Body of pancreas (tissue), 4 donors: Measurements from ENCODE around the gene BCL2L15. TPM values are rescaled to one million over a fixed set of nuclear protein-coding genes. Genes with fewer than 3 reads are reported as not detected.
"Not testable (repeated sequence)": the region's sequence is repeated elsewhere in the genome, so short reads cannot be mapped to it uniquely, and the experiment has no call there.

ENCODE experiments used
- ATAC-seq: fragments of 150-250 bp; one replicate; pipeline ENCODE4 v1.9.1; 2016
- DNase-seq, 4 donors: peaks; one replicate each; pipeline ENCODE4 v3.0.0-alpha.2; 2019
- H3K27ac ChIP-seq, 4 donors: fragments of 200-600 bp; sonication (generic); 1 replicate in 3 of 4; 2 replicates in 1 of 4; pipeline versions ENCODE4 v1.5.1 to v1.6.1; 2016 to 2019; ENCODE audit warnings: mild to moderate bottlenecking in 1 of 4, mixed read lengths in 1 of 4, moderate library complexity in 1 of 4
- H3K27me3 ChIP-seq, 2 donors: fragments of 200-600 bp; sonication (generic); one replicate each; pipeline ENCODE4 v1.6.0; 2016; ENCODE audit warnings: mild to moderate bottlenecking in 1 of 2
- H3K36me3 ChIP-seq, 2 donors: fragments of 200-600 bp; sonication (generic); replicated peaks in 1 of 2; 2 replicates each; pipeline ENCODE4 v1.5.1; 2016; ENCODE audit warnings: low read depth in 2 of 2; ENCODE audit not compliant: insufficient read depth in 1 of 2
- H3K4me1 ChIP-seq: fragments of 200-600 bp; sonication (generic); one replicate; pipeline ENCODE4 v1.6.0; 2016
- H3K4me3 ChIP-seq, 2 donors: fragments of 200-600 bp; sonication (generic); 1 replicate in 1 of 2; 2 replicates in 1 of 2; pipeline ENCODE4 v1.5.1; 2016 to 2019
- H3K9me3 ChIP-seq, 3 donors: fragments of 200-600 bp; sonication (generic); 1 replicate in 2 of 3; 2 replicates in 1 of 3; pipeline ENCODE4 v1.5.1; 2016
- CTCF ChIP-seq, 7 experiments: fragments of 450-650 bp in 4 of 7; fragments of 200-600 bp in 3 of 7; sonication (generic) in 3 of 7; IDR thresholded peaks; one replicate each; pipeline ENCODE4 v1.5.1; 2016 to 2019; ENCODE audit warnings: antibody characterized with exemption in 7 of 7
- POLR2A ChIP-seq, 3 donors: fragments of 450-650 bp; IDR thresholded peaks; one replicate each; pipeline ENCODE4 v1.6.1; 2016; ENCODE audit warnings: antibody characterized with exemption in 3 of 3, mild to moderate bottlenecking in 2 of 3
- WGBS, 2 donors: methylation state at CpG; one replicate each; pipeline ENCODE4 v1.1.5; 2017; 5-methylcytosine and 5-hydroxymethylcytosine counted together
- intact Hi-C: fragments of 100-400 bp; cut with DNase I; formaldehyde crosslinking; loops from one replicate; pipeline ENCODE4 v1.15.1; 2023
- total RNA-seq, 2 donors: library from RNA; depleted of rRNA; stranded (reverse); fragments of >200 nt; gene quantifications; one replicate each; pipeline ENCODE4 v1.1.0, GENCODE V29; 2016

The BCL2L15 gene
- total RNA-seq, 2 donors from 2014 or later = 13.5 to 28.0 TPM

- no peaks in the 10 kb centered on the region for H3K27me3 ChIP-seq
- H3K36me3 ChIP-seq = no peaks in the 10 kb centered on the region
- H3K9me3 ChIP-seq = no peaks in the 10 kb centered on the region
- WGBS, 2 donors = 82 to 85% methylated on average over 1 of the region's 1 CpG
- DNase-seq (no peak), ATAC-seq (no peak)
- H3K27ac ChIP-seq = no peak overlapping the region
- no peak overlapping the region for H3K4me3 ChIP-seq
- no peaks in the 10 kb centered on the region for H3K4me1 ChIP-seq
- TF ChIP-seq CTCF (IDR thresholded peaks at IDR 0.05) (no peak), POLR2A (IDR thresholded peaks at IDR 0.05) (no peak)
- intact Hi-C loops = no loop called here
Observed at GRCh38 chr1:113854234-113854633, 33.1 kb downstream of the BCL2L15 start.

- H3K4me1 ChIP-seq, H3K36me3 ChIP-seq, H3K27ac ChIP-seq, H3K4me3 ChIP-seq, H3K9me3 ChIP-seq, DNase-seq, H3K27me3 ChIP-seq, intact Hi-C loops, ATAC-seq: not testable (repeated sequence)
- WGBS, 2 donors = 71 to 84% methylated on average over 6 of the region's 6 CpGs
Observed at GRCh38 chr1:113852694-113853093, 34.7 kb downstream of the BCL2L15 start.

GRCh38 chr1:113850127-113850796, 37.1 kb downstream of the BCL2L15 start:
- intact Hi-C loops = no loop called here
- TF ChIP-seq POLR2A (IDR thresholded peaks at IDR 0.05) = no peak
- TF ChIP-seq CTCF (IDR thresholded peaks at IDR 0.05) = no peak
- DNase-seq (no peak), ATAC-seq (no peak)
- Histone ChIP-seq H3K9me3 (no peaks in the 10 kb centered on the region), H3K27me3 (no peaks in the 10 kb centered on the region), H3K4me3 (no peak overlapping the region), H3K27ac (no peak overlapping the region), H3K4me1 (no peaks in the 10 kb centered on the region), H3K36me3 (no peaks in the 10 kb centered on the region)
- WGBS, 2 donors = 63 to 73% methylated on average over 3 of the region's 3 CpGs

- Histone ChIP-seq H3K9me3 (no peaks in the 10 kb centered on the region), H3K27me3 (no peaks in the 10 kb centered on the region), H3K4me3 (no peak overlapping the region), H3K36me3 (no peaks in the 10 kb centered on the region), H3K4me1 (no peaks in the 10 kb centered on the region), H3K27ac (no peak overlapping the region)
- TF ChIP-seq CTCF (IDR thresholded peaks at IDR 0.05) (no peak), POLR2A (IDR thresholded peaks at IDR 0.05) (no peak)
- ATAC-seq = no peak
- DNase-seq = no peak
- intact Hi-C loops = no loop called here
Observed at GRCh38 chr1:113849072-113849471, 38.3 kb downstream of the BCL2L15 start.

GRCh38 chr1:113846391-113847035, 40.9 kb downstream of the BCL2L15 start:
- Histone ChIP-seq H3K4me1 (no peaks in the 10 kb centered on the region), H3K9me3 (no peaks in the 10 kb centered on the region), H3K27me3 (no peaks in the 10 kb centered on the region), H3K4me3 (no peak overlapping the region), H3K27ac (no peak overlapping the region), H3K36me3 (no peaks in the 10 kb centered on the region)
- 63 to 68% methylated on average over 2 of the region's 2 CpGs for WGBS, 2 donors
- ATAC-seq (no peak), DNase-seq (no peak)
- no peak for TF ChIP-seq CTCF (IDR thresholded peaks at IDR 0.05)
- TF ChIP-seq POLR2A (IDR thresholded peaks at IDR 0.05) = no peak
- intact Hi-C loops = no loop called here
